GM21528 (cell line): ENCODE data around the gene CAPZB.

Experiments used
- ATAC-seq: cut with Tn5 transposase; IDR thresholded peaks from one replicate; pipeline ENCODE4 v1.9.1; 2021; ENCODE audit warnings: mild to moderate bottlenecking, moderate library complexity; ENCODE audit not compliant: unreplicated experiment, low FRiP score

Gene CAPZB

GRCh38 chr1:19433719-19433998 is 51.7 kb downstream of the CAPZB start:
- ATAC-seq, result no peak

DNA sequence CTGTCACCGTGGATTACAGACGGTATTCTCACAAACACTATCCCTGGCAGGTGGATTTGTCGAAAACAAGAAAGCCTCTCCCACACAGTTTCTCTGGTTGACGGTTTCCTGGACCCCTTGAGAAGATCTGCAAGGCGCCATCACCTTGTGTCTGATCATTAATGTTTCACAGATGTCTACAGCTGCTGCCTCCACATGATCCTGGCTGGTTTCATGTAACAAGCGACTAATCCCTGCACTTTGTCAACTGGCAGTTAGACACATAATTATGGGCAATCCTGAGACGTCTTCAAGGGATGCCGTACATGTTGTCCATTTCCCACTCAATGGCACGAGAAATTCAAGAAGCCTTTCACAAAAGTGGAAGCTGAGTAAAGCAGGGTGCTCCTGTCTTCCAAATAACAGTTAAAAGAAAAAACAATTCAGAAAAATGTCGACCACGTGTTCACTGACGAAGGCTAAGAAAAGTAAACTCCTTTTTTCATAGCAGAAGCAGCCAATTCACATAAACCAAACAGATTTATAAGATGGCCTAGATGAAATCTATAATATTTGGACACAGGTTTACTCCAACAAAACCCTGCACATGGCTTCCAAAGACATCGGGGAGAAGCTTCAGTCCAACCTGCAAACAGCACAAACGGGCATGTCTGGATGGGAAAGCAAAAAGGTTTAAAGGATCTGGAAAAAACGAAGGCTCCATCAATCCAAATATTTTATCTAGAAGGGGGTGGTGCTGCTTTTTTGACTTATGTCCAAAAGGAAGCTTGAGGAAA is 52.2 kb downstream of the CAPZB start:
- ATAC-seq, result no peak

DNA sequence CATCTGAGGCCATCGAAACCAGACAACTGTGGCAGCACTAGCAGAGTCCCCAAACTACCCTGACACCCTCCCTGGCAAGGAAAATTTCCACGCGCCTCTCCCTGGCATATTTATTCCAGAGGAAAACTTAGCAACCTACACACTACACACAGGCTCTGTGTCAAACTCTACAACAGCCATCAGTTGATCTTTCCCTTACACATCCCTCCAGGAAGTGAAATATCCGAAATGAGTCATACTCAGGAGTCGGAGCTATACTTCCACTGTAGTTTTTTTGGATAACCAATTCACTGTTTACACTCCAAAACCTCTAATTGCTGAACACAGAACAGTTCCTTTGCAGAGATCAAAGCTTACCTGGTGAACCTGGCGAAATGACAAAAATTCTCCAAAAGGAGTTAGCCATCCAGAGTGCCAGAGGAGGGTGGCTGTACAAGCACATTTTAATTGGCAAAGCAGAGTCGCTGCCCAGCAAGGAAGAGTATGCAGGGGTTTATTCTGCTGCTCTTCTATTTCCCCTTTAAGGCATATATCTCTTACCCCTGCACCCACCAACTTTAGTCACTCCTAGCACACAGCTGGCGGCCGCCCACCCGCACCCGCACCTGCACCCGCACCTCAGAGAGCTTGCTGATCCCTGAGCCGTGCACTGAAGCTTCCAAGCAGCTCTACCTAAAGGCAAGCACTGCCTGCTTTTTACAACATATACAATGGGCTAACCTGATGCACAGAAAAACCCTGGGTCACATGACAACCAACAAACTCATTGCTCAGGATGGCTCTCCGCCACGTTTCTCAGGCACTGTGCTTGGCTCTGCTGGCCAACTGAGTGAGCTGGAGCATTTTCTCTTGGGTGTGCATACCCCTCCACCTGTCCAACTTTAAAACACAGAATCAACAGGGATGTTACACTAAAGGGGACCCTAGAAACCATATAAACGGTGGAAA is 54.9 kb downstream of the CAPZB start:
- no peak for ATAC-seq

DNA sequence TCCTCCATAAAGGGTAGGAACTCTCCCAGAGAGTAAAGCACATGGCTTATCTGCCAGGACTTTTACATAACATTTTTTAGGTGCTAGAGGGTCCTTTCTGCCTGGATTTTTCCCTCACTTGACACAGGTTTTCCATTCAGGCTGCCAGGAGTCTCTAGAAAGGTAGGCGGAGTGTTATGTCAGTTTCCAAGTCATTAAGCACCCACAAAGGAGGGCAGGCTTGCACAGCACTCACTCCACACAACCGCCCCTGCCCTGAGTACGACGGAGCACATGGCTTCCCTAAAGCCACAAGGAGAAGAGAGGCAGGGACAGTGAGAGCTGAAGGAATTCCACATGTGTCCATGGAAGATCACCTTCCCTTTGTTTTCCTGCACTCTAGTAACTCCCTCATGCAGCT is 55.7 kb downstream of the CAPZB start:
- ATAC-seq, result no peak

- no peak for ATAC-seq
Measured at GRCh38 chr1:19427087-19427781, 58.1 kb downstream of the CAPZB start.

GRCh38 chr1:19426294-19427086 is 58.8 kb downstream of the CAPZB start:
- no peak for ATAC-seq

DNA sequence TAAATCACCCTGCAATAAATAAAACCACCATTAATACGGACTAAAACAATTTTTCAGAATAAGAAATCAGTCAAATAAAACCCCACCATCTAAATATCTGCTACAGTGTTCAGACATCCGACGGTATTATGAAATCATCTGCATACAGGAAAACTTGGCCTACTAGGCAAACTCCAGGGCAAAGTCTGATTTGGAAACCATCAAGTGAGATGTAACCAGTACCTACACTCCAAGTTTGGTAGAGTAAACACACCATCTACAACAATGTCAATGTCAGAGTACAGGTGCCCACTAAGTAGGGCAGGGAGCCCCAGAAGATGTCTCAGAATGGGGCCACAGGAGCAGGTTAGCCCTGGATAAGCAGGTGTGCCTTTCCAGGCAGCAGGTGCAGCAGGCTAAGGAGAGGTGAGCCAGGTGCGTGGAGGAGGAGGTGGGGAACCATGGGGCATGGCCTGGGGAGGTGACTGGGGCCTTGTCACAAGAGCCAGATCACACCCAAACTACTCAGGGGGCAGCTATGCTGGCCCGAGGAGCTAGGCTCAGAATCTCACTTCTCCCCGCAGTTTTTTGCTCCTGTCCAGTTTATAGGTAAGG is 59.6 kb downstream of the CAPZB start:
- ATAC-seq, result no peak

DNA sequence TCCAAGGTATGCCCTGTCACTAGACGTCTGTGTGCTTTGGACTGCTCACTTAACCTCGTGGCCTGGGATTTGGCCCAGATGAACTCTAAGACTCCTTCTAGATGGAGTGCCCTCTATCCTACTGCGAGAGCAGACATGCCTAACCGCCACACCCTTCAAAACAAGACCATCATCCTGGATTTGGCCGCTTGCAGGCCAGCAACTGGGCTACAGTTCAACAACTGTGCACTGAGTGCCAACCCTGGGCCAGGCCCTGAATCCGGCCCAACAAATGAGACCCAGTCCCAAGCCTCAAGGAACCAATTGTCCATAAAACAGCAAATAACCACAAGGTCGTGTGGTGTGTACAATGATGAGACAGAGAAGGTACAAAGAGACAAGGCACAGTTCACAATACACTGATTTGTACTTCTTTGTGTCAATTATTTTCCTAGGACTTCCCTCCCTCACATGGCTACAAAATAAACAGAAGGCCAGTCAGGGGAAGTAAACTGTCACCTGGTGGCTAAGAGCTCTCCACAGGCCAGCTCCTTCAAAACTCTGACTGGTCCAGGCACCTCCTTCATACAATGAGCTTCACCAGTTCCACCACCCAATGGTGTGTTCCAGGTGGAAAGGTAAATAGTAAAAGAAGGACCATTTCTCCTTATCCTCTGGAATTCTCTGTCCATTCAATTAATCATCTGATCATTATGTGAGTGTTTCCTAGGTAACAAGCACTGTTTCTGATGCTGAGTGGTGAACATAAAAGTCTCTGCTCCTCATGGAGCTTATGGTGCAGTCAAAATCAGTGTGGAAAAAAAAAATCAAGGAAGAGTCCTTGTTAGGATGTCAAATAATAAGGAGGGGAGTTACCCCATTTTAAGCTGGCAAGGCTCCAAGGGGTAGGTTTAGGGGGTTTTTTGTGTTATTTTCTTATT is 60.4 kb downstream of the CAPZB start:
- no peak for ATAC-seq

- ATAC-seq, result no peak
Measured at GRCh38 chr1:19423130-19423529, 62.2 kb downstream of the CAPZB start.

- ATAC-seq, result no peak
Measured at GRCh38 chr1:19421365-19421764, 64.0 kb downstream of the CAPZB start.

- no peak for ATAC-seq
Measured at GRCh38 chr1:19420606-19421005, 64.7 kb downstream of the CAPZB start.

GRCh38 chr1:19419691-19420090 is 65.6 kb downstream of the CAPZB start:
- no peak for ATAC-seq

- no peak for ATAC-seq
Measured at GRCh38 chr1:19418503-19418971, 66.8 kb downstream of the CAPZB start.

GRCh38 chr1:19416921-19417470 is 68.3 kb downstream of the CAPZB start:
- ATAC-seq, result no peak

DNA sequence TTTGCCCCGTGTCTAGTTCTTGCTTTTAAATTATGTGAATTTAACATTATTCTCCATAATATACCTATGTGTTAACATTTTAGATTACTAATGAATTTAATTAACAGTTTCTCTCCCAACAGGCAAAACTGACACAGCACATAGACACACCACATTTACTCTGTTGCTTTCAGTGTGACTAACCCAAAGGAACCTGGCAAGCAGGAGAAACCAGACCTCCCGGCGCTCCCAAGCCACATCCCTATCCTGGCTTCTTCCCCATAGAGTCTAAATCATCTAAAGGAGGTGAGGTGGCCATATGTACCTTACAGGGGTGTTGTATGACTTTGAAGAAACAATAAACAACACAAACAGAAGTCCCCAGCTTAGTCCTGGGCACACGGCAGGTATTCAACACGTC is 69.2 kb downstream of the CAPZB start:
- ATAC-seq, result no peak

- no peak for ATAC-seq
Measured at GRCh38 chr1:19414515-19415121, 70.7 kb downstream of the CAPZB start.

DNA sequence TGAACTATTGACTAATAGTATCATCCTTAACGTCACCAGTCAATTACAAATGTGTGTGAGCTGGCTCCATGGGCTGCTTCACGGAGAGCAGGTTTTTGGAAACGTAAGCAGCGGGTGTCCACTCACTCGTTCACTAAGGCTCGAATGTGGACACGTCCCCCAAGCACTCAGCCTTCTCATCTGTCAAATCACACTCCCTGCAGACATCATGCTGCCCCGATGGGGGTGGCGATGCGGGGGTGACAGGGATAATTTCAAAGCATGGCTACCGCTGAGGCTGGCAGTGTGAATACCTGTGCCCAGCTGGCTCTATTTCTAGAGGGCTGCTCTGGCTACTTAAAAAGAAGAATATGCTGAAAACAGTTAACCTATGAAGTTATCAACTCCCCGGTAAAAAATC is 71.3 kb downstream of the CAPZB start:
- no peak for ATAC-seq

DNA sequence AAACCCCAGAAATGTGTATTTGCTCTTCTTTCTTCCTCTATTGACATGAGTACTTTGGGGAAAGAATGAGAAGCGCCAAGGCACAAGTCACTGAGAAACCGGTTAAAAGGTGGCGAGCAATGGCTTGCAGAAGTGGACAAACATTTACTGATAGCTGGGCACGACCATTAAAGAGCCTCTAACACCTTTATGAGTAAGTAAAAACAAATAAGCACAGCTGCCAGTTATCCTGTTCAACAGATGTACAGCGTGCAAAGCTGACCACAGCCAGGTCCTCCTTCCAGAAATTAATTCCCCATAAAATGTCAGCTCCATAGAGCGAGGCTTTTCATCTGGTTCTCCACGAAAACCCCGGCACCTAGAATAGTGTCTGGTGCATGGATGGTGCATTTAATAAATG is 72.7 kb downstream of the CAPZB start:
- ATAC-seq, result no peak
